NCI-H128 (cell line): ENCODE measurements around the gene RSPH6A.

Experiments used
- DNase-seq: peaks from one replicate; lab custom pipeline; 2025; ENCODE audit not compliant: unreplicated experiment; lab: John Stamatoyannopoulos, UW

Gene RSPH6A

GRCh38 chr19:45814851-45815480 is at the start of gene RSPH6A:
RSPH6A (minus strand) TSS chr19:45815308; CDS start chr19:45815176, 132 bp downstream.
- DNase-seq, result no peak

GRCh38 chr19:45864629-45865082 is 49.5 kb upstream of the RSPH6A start:
- no peak for DNase-seq

GRCh38 chr19:45863840-45864628 is 48.9 kb upstream of the RSPH6A start, which contains the start of gene FOXA3:
FOXA3 (plus strand) TSS chr19:45864326; CDS start chr19:45864457, 131 bp downstream.
- DNase-seq, result no peak

- DNase-seq, result no peak
Measured at GRCh38 chr19:45863335-45863839, 48.3 kb upstream of the RSPH6A start.

GRCh38 chr19:45862564-45863334 is 47.6 kb upstream of the RSPH6A start, which contains the start of gene SYMPK:
SYMPK (minus strand) TSS chr19:45863147; CDS start chr19:45854495, 8,652 bp downstream.
- peak; percentile 97 for DNase-seq

- DNase-seq, result no peak
Measured at GRCh38 chr19:45862271-45862563, 47.1 kb upstream of the RSPH6A start.

- DNase-seq, result no peak
Measured at GRCh38 chr19:45860359-45861259, 45.5 kb upstream of the RSPH6A start.

GRCh38 chr19:45854167-45854778 is 39.2 kb upstream of the RSPH6A start:
- DNase-seq, result no peak

GRCh38 chr19:45852983-45853382 is 37.9 kb upstream of the RSPH6A start:
- DNase-seq, result no peak

- DNase-seq, result no peak
Measured at GRCh38 chr19:45852145-45852750, 37.1 kb upstream of the RSPH6A start.

- no peak for DNase-seq
Measured at GRCh38 chr19:45848922-45849321, 33.8 kb upstream of the RSPH6A start.

GRCh38 chr19:45847663-45848062 is 32.6 kb upstream of the RSPH6A start:
- DNase-seq, result no peak

- DNase-seq, result no peak
Measured at GRCh38 chr19:45842198-45842597, 27.1 kb upstream of the RSPH6A start.

- DNase-seq, result no peak
Measured at GRCh38 chr19:45834970-45835369, 19.9 kb upstream of the RSPH6A start.

- no peak for DNase-seq
Measured at GRCh38 chr19:45828945-45829344, 13.8 kb upstream of the RSPH6A start.

- DNase-seq, result no peak
Measured at GRCh38 chr19:45828523-45828922, 13.4 kb upstream of the RSPH6A start.

- DNase-seq, result no peak
Measured at GRCh38 chr19:45827459-45828093, 12.5 kb upstream of the RSPH6A start.

- no peak for DNase-seq
Measured at GRCh38 chr19:45826934-45827333, 11.8 kb upstream of the RSPH6A start.
